ENCODE data around the gene SPATA1.
"Not testable (repeated sequence)": the region's sequence is repeated elsewhere in the genome, so short reads cannot be mapped to it uniquely, and the experiment has no call there.

The SPATA1 gene

DNA sequence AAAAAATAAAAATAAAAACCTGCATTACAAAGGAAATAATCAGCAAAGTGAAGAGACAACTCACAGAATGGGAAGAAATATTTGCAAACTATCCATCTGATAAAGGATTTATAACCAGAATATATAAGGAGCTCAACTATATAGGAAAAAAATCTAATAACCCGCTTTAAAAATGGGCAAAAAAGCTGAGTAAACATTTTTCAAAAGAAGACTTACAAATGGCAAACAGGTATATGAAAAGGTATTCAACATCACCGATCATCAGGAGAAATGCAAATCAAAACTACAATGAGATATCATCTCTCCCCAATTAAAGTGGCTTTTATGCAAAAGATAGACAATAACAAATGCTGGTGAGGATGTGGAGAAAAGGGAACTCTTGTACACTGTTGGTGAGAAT, 4.0 kb downstream of the SPATA1 start:
- FAIRE-seq, result no peak

DNA sequence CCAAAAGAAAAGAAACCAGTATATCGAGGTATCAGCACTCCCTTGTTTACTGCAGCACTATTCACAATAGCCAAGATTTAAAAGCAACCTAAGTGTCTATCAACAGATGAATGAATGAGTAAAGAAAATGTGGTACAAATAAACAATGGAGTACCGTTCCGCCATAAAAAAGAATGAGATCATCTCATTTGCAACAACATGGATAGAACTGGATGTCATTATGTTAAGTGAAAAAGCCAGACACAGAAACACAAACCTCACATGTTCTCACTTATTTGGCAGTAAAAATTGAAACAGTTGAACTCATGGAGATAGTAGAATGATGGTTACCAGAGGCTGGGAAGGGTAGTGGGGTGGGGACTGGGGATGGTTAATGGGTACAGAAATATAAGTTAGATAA, 4.5 kb downstream of the SPATA1 start:
- no peak for FAIRE-seq

DNA sequence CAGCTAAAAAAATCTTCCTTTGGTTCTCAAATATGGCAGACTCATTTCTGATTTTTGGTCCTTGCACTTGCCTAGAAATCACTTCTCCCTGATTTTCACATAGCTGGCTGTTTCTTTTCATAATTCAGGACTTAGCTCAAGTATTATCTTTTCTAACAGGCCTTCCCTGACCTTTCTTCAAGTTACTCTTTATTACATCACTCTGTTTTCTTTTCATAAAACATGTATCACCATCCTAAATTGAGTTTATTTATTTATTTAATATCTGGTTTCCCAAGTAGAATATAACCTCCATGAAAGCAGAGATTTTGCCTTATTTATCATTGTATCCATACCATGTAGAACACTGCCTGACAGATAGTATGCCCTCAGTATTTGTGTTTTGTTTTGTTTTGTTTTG, 18.4 kb downstream of the SPATA1 start:
- no peak for FAIRE-seq

DNA sequence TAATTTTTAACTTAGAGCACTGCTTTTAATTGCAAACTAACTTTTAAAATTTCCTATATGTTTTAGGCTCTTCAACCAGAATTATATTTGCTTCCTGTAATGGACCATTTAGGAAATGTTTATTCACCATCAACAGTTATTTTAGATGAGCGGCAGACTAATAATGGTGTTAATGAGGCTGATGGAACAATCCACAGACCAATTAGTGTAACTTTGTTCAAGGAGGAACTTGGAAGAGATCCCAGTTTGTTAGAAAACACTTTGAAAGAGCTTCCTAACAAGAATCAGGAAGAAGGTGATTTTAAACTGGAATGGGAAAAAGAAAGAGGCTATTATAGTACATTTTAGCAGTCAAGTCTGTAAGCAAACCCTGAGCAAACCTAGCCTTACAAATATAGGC, 19.6 kb downstream of the SPATA1 start:
- FAIRE-seq, result no peak

DNA sequence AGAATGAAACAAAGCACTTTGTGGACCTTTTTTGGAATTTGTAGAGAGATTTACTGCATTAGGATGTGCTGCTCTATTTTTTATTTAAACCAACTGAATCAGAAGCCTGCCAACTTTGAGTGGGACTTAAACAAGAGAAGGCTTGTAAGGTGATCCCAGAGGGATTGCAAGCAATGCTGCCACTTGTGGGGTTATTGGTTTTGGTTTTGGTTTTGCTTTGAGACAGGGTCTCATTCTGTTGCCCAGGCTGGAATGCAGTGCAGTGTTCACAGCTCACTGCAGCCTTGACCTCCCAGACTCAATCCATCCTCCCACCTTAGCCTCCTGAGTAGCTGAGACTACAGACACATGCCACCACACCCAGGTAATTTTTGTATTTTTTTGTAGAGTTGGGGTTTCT, 32.4 kb downstream of the SPATA1 start:
- FAIRE-seq, result no peak

DNA sequence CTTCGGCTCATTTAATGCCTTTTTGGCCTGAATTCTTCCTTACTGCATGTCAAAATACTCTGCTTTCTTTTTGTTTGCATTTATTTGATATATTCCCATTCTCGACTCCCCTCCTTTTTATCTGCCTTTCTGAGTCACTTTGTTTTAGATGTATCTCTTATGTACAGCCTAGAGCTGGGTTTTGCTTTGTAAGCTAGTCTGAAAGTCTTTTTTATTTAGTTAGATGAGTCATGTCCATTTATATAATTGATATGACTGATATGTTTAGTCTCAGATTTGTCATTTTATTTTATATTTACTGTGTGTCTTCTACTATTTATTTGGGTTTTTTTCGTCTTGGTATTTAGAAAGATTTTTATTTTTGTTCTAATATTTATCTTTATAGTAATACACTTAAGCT, 33.8 kb downstream of the SPATA1 start:
- FAIRE-seq, result no peak

DNA sequence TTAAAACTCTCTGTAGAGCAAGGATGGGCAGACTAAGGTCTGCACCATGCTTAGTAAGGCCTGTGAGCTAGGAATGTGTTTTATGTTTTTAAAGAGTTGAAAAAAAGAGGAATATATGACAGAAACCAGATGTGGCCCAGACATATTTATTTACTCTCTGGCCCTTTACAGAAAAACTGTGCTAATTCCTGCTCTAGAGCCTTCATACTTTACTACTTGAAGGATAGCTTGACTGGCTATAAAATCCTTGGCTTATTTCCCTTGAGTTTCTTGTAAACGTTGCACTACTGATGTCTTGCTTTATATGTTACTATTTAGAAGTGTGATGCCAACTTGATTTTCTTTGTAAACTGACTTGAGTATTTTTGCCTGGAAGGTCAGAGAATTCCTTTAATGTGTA, 34.6 kb downstream of the SPATA1 start:
- FAIRE-seq, result no peak

DNA sequence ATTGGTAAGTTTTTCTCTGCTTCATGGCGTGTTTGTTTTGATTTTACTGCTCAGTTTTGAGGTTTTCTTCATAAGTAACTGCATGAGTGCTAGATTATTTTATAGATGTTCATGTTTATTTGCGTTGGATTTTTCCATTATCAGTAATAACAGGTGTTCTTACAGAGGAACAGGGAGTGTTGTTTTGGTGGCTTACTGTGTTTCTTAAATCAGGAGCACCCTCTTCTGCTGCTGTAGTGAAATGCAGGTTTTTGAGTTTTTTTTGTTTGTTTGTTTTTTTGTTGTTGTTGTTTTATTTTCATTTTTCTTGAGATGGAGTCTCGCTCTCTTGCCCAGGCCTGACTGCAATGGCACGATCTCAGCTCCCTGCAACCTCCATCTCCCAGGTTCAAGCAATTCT, 35.5 kb downstream of the SPATA1 start:
- FAIRE-seq, result no peak

DNA sequence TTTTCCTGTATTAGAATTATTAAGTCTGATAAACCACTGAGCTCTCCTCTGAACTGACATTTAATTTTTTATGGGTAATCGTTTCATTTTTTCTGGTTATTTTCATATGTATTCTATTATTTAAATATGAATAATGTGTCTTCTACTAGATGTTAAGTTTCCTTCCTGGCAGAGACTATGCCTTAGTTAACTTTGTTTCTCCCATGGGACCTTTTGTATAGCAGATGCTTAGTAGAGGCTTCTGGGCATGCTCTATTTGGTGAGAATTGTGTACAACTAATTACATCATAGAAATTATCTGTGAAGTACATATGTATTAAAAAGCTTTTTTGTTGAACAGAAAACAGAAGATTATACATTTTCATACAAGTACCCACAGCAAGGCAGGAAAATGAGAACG, 44.6 kb downstream of the SPATA1 start:
- FAIRE-seq, result no peak

DNA sequence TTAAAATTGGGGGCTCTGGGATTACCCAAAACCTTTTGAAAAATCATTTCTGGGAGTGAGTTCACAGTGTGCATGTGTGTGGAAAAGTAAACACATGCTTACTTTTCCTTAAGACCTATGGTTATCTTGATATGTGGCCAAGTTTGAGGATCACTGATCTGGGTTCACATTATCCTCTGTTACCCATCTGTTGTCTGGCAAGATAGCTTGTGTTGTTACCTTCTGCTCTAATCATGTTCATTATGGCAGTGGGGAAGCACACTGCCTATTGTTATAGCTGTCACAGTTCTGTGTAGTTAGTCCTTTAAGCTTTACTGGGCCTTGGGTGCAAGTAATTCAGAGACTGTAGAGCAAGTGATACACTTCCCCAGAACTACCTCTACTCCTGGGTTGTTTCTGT, 63.0 kb downstream of the SPATA1 start:
- FAIRE-seq, result no peak

DNA sequence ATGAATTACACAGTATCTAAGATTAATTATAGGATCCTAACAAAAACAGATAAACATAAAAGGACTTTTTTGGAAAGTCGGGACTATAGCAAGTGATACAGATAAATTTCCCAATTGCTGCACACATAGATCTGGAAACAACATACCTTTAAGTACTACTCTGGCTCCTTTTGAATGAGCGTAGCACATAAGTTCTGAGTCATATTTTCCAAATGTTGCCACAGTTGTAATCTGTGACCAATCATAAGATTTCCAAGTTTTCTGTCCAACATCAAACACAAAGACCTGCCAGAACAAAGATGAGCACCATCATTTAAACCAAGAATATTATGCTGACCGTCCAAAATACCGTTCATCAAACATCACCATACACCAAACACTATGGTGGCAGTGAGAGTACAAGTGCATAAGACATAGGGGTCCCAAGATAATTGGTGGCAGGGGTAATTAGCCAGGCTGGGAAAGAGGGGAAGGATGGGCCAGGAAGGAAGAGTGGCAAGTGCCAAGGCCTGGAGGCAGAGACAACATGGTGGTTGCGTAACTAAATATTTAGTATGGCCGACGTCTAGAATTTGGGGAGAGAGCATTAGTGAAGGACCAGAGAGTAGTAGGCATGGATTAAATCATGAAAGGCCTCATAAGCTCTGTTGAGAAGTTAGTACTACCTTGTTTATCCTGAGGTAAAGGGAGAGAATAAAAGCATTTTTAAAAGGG, 64.4 kb downstream of the SPATA1 start:
- FAIRE-seq, result no peak

DNA sequence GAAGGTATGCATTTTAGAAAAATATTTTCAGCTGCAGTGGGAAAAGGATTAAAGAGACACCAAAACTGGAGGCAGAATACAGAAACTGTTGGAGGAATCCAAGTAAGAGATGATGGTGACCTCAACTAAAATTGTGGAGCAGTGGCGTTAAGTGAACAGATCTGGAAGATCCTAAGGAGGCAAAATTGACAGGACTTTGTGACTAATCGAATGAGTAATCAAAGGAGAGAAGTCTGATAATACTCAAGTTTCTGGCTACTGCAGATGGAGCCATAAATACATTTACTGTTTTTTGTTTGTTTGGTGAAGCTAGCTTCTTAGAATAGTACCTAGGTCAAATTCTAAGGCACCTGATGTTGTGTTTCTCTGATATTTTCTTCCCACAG, 65.0 kb downstream of the SPATA1 start:
- no peak for FAIRE-seq

DNA sequence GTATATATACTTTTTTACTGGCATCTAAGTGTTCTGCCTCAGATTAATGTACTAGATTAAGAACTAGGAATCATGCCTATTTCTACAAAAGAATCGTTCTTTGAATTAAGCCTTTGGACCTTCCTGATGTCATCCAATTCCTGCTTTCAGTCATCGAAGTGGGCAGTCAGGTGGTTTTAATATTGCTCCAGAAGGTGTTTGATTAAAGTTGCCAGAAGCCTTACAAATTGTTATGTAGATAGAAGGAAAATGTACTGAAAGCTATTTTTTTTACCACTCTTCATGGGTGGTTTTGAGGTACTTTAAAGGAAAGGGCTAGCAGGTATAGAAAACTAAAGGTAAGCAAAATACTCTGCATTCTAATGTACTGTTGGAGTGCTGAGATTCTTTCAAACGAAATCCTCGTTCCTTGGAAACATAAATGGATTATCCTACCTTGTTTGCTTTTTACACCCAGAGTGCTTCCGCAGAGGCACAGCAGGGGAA, 67.3 kb downstream of the SPATA1 start:
- FAIRE-seq, result no peak

DNA sequence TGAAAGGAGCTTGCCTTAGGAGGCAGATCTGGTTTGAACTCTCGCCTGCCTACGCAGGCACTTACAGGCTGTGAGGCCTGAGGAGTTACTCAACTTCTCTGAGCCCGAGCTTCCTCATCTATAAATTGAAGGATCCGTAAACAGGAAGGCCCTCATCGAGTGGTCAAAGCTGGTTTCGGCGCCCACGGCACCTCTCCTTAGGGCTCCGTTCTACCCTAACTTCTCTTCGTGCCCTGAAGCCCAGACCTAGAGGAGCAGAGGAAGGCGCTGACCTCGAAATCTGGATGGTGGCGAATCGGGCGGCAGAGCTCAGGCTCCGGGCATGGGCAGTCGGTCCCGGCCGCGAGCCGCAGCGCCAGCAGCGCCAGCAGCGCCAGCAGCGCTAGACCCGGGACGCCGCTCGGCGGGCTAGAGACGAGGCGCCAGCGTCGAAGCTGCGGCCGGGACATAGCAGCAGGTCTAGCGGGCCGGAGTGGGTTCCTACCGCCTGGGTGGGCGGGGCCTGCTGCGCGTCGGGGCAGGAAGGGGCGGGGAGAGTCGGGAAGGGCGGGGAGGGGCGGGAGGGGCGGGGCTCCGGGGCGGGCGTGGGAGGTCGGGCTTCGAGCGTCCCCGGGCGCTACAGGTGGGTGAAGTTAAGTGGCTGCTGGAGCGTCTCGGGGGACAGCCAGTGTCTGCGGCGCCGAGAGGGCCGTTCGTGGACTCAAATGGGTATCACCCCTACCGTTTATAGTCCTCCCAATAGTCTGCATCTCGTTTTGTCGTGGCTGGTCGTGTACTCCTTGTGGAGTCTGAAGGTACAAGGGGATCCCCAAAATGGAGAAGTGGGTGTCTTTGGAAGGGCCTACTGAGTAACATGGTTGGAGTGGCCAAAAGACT, 68.0 kb downstream of the SPATA1 start, which contains the start of gene CTBS:
Gene CTBS, minus strand, starts transcription at position 474 of the 876 bp plus-strand sequence. Its CDS starts 25 bp downstream, at position 449.
- no peak for FAIRE-seq

DNA sequence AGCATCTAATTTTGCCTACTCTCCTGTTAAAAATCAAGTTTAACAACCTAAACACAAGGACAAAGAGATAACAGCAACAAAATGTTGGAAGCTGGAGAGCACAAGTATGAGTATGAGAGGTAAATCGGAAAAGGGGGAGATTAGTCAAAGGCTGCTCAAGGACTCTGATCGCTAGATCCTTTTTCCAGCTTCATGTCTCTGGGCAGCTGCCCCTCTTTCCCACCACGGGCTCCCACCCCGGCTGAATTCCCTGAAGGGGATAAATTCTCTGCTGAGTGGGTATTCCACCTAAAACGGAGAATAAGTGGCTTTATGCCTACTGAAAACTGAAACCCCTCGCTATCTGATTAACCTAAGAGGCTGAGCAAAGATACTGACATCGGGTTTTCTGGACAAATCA, 68.8 kb downstream of the SPATA1 start:
- no peak for FAIRE-seq

DNA sequence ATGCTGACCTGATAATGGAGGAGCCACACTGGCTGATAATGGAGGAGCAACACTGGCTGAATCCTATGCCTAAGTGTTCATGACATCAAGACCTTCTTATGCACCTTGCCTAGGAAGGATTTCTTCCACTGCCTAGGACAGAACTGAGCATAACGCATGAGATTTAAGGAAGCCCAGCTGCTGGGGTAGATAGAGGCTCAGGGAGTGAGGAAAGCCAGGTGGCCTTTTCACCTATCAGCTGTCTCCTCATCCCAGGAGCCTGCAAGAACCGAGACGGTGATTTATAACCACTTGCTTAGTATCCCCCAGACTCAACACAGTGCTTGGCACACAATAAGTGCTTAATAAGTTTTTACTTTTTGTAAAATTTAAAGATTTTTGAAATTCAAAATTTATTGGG, 75.5 kb downstream of the SPATA1 start:
- FAIRE-seq, result no peak

DNA sequence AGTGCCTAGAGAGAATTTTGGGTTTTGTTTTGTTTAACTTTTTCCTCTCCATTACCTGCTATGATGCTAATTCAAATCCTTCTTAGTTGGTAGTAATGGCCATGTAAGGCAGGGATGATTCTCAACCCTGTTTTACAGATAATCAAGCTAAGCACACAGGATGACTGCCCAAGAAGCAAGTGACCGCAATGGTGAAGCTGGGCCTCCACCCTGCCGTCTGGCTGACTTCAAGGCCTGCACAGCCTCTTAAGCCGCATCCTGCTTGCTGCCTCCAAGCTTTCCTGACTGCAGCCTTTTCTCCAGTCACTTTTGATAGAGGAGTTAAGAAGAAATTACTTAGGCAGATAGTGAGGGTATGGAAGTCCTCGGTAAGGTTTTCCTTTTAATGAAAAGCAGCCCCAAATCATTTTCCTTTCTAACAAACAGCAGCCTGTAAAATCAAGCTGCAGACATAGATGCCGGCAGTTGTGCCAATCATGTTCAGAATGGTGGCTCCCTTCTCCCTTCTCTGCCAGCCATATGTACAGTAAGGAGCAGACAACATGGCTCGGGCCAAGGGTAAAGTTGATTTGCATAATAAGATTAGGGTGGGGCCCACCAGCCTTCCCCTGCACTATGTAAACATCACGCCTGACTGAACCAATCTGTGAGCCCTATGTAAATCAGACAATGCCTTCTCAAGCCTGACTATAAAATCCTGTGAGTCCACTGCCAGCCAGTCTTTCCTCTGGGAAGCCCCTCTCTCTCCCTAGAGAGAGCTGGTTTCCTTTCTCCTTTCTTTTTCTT, 76.8 kb downstream of the SPATA1 start:
- FAIRE-seq, result no peak

DNA sequence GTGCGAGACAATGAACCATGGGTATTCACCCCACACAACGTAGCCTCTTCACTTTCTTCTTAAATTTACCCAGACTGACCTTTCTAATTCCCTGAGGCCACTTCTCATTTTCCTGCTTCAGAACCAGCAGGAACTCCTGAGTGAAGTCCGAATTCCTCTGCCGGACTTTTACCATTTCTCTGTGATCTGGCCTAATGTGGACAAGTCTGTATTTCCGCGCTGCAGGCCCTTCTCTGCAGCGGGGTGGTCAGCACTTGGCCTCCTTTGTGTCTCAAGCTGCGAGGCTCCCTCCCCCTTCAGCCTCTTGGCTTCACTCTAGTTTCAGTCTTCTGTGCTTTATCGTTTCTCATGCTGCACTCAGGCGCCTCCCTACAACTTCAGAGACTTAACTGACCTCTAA, 77.5 kb downstream of the SPATA1 start:
- FAIRE-seq, result no peak

DNA sequence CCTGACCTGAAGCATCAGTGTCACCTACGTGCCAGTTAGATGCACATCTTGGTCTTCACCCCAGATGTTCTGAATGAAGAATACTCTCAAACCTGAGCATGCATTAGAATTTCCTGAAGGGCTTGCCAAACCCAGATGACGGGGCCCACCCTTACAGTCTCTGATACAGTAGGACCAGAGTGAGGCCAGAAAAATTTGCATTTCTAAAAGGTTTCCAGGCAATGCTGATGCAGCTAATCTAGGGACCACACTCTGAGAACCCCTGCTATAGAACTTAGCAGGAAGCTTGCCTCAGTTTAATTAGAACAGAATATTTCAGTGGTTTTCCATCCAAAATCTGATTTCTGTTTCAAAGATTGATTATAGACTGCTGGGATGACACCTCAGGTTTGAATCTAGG, 77.9 kb downstream of the SPATA1 start:
- no peak for FAIRE-seq

DNA sequence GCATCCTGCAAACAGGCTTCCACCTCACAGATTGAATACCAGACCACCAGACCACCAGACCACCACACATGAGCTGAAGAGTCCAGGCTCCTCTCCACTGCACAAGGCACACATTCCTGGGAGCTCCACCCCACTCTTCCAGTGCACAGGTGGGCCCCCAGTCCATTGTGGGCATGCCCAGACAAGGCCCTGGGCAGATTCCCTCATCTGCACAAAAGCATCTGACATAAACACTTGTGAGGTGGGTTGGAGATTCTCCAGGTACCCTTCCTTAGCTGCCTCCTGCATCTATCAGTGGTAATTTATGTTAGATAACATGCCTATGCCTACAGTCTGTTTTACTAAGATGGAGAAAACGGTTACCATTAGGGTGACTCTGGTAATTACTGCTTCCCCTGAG, 79.6 kb downstream of the SPATA1 start:
- FAIRE-seq, result no peak

DNA sequence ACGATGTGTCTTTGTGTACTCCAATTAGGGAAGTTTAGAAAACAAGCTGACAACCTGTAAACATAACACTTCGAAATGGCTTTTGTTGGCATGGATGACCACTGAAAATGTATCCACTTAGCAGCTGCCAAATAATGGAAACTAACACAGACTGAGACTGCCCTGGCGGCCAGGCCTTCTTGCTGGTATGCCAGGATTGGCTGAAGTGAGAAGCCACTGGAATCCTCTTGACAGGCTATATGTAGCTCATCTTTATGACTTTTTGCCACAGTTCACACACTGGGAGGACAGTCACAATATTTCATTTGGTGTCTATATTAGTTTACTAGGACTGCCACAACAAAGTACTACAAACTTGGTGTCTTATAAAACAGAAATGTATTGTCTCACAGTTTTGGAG, 80.9 kb downstream of the SPATA1 start:
- no peak for FAIRE-seq

DNA sequence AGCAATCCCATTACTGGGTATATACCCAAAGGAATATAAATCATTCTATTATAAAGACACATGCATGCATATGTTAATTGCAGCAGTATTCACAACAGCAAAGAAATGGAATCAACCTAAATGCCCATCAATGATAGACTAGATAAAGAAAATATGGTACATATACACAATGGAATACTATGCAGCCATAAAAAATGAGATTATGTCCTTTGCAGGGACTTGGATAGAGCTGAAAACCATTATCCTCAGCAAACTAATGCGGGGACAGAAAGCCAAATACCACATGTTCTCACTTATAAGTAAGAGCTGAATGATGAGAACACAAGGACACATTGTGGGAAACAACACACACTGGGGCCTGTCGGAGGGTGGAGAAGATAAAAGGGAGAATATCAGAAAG, 88.8 kb downstream of the SPATA1 start:
- FAIRE-seq, result not testable (repeated sequence)

DNA sequence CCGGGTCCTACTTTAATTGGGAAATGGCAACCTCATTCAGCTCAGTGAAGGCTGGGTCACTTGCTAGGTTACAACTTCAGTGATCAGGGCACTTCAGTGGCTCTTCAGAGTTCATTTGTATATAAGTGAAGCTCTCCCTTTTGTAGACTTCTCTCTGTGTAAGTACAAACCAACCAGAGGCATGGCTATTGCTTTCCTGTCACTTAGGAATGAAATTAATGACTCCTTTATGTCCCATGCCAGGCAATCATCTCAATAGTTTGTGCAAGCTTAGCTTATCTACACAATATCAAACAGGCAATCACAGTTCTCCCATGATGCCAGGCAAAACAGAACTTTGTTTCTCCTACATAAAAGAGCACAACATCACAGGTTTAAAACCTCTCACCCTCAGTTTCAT, 90.8 kb downstream of the SPATA1 start:
- no peak for FAIRE-seq

Measured in TTC549 (cell line).